Panc1 (cell line): ENCODE data around the gene CFC1B.
"Not testable (repeated sequence)": the region's sequence is repeated elsewhere in the genome, so short reads cannot be mapped to it uniquely, and the experiment has no call there.

Experiments used
- POLR2AphosphoS5 ChIP-seq: IDR thresholded peaks from 2 replicates; pipeline ENCODE4 v1.6.1; 2012; ENCODE audit warnings: mild to moderate bottlenecking, low read depth, low read length, moderate library complexity
- REST ChIP-seq, 2 experiments: IDR thresholded peaks; 2 replicates each; pipeline ENCODE4 v1.6.1; 2011 to 2012; ENCODE audit warnings: low read depth in 2 of 2, control low read depth in 1 of 2, low read length in 1 of 2, mild to moderate bottlenecking in 1 of 2, moderate library complexity in 1 of 2; ENCODE audit not compliant: insufficient read depth in 1 of 2
- SIN3A ChIP-seq: IDR thresholded peaks from 2 replicates; pipeline ENCODE4 v1.6.1; 2012; ENCODE audit warnings: low read depth, mild to moderate bottlenecking, low read length, moderate library complexity, borderline replicate concordance; ENCODE audit not compliant: insufficient read depth
- TCF7L2 ChIP-seq: IDR thresholded peaks from 2 replicates; pipeline ENCODE4 v1.6.1; 2011; ENCODE audit warnings: mild to moderate bottlenecking, low read depth, low read length, inconsistent platforms
- TF ChIP-seq, protein P1 (sequence below): fragments of 450-650 bp; IDR thresholded peaks from 2 replicates; pipeline ENCODE4 v1.5.1; 2017; ENCODE audit warnings: mild to moderate bottlenecking

DNA sequence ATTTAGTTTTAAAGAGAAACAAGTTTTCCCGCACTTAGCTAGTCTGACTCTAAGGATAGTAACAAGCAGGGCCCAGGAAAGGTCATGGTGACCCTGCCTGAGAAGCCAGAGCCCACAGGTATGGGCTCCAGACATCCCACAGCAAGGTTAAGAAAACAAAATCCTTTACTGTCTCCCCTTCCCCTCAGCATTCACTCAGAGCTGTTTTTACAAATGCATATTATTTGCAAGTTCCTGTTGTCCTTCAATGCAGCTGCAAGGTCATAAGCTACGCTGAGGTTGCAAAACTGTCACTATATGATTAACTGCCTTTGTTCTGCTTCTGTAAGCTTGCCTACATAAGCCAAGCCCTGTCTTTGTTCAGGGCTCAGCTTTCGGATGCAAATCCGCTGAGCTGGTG, 29.9 kb upstream of the CFC1B start:
- TF ChIP-seq, protein P1, sequence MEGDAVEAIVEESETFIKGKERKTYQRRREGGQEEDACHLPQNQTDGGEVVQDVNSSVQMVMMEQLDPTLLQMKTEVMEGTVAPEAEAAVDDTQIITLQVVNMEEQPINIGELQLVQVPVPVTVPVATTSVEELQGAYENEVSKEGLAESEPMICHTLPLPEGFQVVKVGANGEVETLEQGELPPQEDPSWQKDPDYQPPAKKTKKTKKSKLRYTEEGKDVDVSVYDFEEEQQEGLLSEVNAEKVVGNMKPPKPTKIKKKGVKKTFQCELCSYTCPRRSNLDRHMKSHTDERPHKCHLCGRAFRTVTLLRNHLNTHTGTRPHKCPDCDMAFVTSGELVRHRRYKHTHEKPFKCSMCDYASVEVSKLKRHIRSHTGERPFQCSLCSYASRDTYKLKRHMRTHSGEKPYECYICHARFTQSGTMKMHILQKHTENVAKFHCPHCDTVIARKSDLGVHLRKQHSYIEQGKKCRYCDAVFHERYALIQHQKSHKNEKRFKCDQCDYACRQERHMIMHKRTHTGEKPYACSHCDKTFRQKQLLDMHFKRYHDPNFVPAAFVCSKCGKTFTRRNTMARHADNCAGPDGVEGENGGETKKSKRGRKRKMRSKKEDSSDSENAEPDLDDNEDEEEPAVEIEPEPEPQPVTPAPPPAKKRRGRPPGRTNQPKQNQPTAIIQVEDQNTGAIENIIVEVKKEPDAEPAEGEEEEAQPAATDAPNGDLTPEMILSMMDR, result not testable (repeated sequence)
- TF ChIP-seq SIN3A; REST (IDR thresholded peaks at IDR 0.05; ENCODE audit: insufficient read depth in 1 of 2, low read depth in 2 of 2, low read length in 1 of 2); POLR2AphosphoS5; TCF7L2: not testable (repeated sequence)
